Umbilical cord (tissue), 2 donors: ENCODE data around the gene CLASP2. TPM values are rescaled to one million over a fixed set of nuclear protein-coding genes. Genes with fewer than 3 reads are reported as not detected.

Experiments used
- DNase-seq: peaks from one replicate; pipeline ENCODE4 v3.0.0-alpha.2; 2015; ENCODE audit warnings: low spot score
- total RNA-seq: library from RNA; depleted of rRNA; stranded (reverse); fragments of >200 nt; gene quantifications from one replicate; pipeline ENCODE4 v1.2.3, GENCODE V29; 2014; ENCODE audit warnings: low replicate concordance; ENCODE audit not compliant: insufficient read depth

CLASP2 gene
- total RNA-seq, 1 donor from 2014 or later, result 92.0 TPM

DNA sequence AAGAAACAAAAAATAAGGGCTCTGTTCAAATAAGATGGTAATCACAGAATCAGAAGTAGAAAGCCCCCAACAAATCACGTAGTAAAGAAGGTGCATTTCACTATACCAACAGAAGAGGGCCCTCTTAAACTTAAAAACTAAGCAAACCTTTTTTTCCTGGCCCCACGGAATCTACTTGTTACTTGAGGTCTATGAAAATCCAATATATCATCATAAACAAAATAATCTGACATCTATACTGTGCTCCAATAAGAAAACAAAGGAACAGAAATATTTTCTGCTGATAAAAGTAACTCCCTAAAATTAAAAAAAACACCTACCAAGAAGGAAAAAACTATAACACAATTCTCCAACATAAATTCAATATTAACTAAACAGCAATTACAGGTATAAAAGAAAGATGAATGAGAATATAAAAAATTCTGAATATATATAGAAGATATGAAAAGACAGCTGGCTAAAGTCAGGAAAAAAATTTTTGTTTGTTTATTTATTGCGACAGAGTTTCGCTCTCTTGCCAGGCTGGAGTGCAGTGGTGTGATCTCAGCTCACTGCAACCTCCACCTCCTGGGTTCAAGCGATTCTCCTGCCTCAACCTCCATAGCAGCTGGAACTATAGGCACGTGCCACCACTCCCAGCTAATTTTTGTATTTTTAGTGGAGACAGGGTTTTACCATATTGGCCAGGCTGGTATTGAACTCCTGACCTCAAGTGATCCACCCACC, 81.8 kb downstream of the CLASP2 start:
- DNase-seq, result peak; percentile 46

DNA sequence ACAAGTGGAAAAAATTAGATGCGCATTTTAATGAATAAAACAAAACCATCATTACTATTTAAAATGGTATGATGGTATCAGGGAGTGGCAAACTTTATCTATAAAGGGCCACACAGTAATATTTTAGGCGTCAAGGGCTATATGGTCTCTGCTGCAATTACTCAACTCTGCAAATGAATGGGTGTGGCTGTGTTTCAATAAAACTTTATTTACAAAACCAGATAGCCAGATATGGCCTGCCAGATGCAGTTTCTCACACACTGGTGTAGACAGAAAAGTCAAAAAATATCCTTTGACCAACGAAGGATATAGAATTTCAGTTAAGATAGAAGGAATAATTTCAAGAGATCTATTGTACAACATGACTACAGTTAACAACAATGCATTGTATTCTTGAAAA, 83.8 kb downstream of the CLASP2 start:
- no peak for DNase-seq

GRCh38 chr3:33629219-33629618, 88.8 kb downstream of the CLASP2 start:
- no peak for DNase-seq

GRCh38 chr3:33624756-33625155, 93.3 kb downstream of the CLASP2 start:
- no peak for DNase-seq

- no peak for DNase-seq
These were observed 105.0 kb downstream of the CLASP2 start for GRCh38 chr3:33613041-33613440.

DNA sequence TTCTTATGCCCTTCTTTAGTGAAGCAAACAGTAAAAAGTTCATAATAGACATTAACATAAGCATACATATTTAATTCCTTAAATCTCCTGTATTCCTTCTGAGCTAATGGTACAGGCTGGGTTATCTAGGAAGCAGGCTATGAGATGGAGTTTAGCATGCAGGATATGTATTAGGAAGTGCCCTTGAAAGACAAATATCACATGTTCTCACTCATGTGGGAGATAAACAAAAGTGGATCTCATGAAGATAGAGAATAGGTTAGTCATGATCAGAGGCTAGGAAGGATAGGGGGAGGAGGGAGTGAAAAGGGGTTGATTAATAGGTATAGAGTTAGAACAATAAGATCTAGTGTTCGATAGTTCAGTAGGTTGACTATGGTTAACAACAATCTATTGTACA, 105.4 kb downstream of the CLASP2 start:
- DNase-seq, result no peak

GRCh38 chr3:33602829-33603228, 115.2 kb downstream of the CLASP2 start:
- no peak for DNase-seq

DNA sequence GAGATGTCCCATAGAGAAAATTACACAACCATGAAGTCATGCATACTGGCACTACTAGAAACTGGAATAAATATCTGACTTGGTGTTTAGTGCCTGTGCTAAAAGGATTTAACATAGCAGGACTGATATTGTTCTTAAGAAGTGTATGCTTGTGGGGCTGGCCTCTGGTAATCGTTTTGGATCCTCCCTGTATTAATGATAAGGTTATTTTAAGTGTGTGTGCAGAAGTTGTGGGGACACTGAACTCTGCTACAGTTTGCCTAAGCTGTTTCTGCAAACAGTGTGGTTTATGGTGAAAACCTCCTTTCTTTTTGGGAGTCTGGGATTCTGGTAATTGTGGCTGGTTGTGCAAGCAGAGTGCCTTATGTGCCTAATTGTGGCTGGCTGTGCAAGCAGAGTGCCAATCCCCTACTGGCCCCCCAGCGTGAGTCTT, 120.8 kb downstream of the CLASP2 start:
- peak; percentile 53 for DNase-seq

- DNase-seq, result no peak
These were observed 125.1 kb downstream of the CLASP2 start for GRCh38 chr3:33592999-33593398.

- DNase-seq, result no peak
These were observed 127.5 kb downstream of the CLASP2 start for GRCh38 chr3:33590541-33590940.

- no peak for DNase-seq
These were observed 131.7 kb downstream of the CLASP2 start for GRCh38 chr3:33586402-33586801.

DNA sequence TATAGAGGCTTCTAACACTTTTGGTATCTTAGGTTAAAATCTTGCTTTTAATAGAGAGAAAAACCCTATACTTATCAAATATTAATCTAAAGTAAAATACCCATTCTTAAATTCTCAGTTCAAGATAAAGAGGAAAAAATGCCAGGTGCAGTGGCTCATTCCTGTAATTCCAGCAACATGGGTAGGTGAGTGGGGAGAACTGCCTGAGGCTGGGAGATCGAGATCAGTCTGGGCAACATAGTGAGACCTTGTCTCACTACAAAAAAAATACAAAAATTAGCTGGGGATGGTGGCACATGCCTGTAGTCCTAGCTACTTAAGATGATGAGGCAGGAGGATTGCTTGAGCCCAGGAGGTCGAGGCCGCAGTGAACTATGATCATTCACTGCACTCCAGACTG, 135.8 kb downstream of the CLASP2 start:
- DNase-seq, result no peak

DNA sequence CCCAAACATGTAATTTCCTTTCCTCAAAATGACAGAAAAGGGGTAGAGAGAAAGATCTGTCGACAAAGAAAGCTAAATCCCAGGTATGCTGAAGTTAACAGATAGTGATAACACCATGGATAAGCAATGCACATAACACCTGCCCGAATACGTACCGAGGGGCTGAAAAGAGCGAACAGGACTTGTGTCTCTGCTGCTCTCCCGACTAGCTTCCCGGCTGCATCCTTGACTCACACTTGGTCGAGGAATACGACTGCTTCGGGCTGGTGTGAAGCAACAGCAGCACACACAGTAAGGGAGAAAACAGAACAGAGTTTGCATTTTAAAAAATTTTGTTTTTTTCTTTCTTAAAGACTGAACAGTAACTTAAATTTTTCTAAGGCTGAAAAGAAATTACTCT, 136.4 kb downstream of the CLASP2 start:
- DNase-seq, result no peak

DNA sequence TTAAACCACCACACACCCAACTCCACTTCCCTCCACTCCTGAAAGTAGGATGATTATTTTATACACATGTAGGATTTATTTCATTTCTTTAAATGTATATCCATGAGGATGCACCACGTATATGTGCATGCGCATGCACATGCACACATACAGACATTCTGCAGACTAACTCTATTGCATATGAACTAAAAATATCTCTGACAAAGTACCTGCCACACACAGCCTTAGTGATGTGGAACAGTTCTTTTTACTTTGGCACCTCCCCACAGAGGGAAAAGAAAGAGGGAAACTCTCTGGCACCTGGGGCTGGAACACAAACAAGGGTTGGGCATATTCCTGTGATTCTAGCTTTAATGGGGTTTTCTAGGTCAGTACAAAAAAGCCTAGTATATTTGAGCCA, 138.2 kb downstream of the CLASP2 start:
- DNase-seq, result no peak

GRCh38 chr3:33579178-33579510, 138.9 kb downstream of the CLASP2 start:
- no peak for DNase-seq

DNA sequence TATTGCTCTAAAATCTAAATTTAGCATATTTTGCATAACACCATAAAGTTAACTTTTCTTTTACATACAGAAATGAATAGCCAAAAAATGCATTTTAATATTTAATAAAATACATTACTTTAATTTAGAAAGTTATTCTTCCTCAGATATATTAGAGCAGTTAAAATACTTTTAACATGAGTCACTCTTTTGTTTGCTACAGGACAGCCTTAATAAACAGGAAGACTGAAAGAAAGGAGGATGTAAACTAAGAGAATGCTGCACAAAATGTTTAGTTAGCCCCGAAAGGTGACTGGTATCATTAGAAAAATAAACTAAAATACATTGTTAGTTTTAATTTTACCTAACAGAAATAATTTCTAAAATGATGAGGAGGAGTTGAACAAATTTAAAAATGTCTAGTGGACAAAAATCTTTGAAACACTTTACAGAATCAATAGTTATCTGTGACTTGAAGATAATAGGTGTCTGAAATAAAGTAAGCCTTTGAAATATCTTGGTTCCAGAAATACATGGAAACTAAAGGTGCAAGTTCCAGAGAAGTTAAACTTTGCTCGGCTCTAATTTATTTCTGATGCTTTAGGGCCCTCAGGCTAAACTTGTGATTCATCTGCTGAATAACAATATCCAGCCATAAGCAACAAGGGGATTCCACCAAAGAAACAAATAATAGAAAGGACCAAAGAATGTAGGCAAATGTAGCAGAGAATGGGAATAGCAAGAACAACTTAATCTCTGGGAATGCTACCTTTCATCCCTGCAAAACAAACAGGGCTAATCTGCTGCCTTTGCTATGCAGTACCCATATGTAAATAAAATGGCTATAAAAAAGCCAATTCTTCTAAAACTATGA, 139.5 kb downstream of the CLASP2 start:
- no peak for DNase-seq

DNA sequence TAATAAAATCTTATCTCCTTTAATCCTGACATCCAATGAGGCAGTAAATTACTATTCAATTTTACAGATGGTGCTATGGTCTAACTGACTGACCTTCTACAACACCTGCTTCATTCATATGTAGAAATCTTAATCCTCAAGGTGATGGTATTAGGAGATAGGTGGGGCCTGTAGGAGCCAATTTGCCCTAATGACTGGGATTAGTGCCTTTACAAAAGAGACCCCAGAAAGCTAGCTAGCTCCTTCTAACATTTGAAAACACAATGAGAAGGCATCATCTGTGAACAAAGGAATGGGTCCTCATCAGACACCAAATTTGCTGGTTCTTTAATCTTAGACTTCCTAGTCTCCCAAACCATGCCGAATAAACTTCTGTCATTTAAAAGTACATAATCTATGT, 140.5 kb downstream of the CLASP2 start:
- no peak for DNase-seq

DNA sequence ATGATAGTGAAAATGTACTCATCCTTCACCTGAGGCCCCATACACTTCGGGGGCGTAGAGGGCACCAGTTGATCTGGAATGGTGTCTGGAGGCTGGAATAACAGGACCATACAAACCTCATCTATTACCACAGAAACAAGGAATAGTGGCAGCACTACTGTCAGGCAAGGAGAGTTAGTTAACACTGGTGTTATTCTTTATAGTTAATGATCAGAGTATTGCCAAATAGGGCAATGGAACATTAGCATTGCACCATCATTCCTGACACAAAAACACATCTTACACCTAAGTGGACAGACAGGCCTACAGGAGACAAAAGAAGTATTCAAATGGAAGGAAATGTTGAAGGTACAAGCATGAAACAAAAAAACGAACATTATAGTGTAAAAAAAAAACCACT, 140.9 kb downstream of the CLASP2 start:
- no peak for DNase-seq

DNA sequence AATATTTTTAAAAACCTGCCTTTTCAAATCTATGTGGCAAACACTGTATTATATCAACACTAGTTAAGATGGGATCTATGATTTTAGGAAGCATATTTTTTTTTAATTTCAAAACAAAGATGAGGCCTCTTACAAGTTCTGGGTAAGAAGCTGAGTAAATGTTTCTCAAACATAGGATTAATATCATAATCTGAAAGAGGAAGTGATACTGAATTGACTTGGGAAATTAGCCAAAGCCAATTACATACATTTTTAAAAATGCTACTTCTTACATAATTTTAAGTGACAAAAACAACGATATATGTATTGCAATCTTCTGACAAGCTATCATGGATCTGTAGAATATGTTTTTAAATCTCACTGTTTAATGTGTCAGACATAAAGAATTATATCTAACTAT, 142.7 kb downstream of the CLASP2 start:
- no peak for DNase-seq

- no peak for DNase-seq
These were observed 160.2 kb downstream of the CLASP2 start for GRCh38 chr3:33557829-33558228.

DNA sequence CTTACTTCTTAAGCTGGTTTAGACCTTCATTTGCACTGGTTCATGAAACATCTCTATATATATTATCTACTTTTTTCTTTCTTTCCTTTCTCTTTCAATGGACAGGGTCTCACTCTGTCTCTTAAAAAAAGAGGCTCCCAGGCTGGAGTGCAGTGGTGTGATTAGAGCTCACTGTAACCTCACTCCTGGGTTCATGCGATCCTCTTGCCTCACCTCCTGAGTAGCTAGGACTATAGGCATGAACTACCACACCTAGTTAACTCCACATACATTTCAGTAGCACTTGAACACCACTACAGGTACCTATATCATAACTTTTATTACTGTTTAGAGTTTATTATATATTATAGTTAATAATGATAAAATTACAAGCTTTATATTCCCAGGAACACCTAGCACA, 160.8 kb downstream of the CLASP2 start:
- no peak for DNase-seq

- no peak for DNase-seq
These were observed 171.0 kb downstream of the CLASP2 start for GRCh38 chr3:33547101-33547500.

GRCh38 chr3:33544126-33544525, 173.9 kb downstream of the CLASP2 start:
- no peak for DNase-seq
